Tibial nerve (tissue), 4 donors: ENCODE measurements around the gene MCRS1. TPM values are rescaled to one million over a fixed set of nuclear protein-coding genes. Genes with fewer than 3 reads are reported as not detected.

Experiments
- DNase-seq, 2 donors: peaks; one replicate each; pipeline ENCODE4 v3.0.0-alpha.2; 2019; ENCODE audit warnings: low spot score in 2 of 2
- H3K27ac ChIP-seq, 4 donors: fragments of 200-600 bp; sonication (generic) in 3 of 4; one replicate each; pipeline ENCODE4 v1.5.1; 2017 to 2019; ENCODE audit warnings: mild to moderate bottlenecking in 1 of 4
- H3K27me3 ChIP-seq, 2 donors: fragments of 200-600 bp; sonication (generic) in 1 of 2; one replicate each; pipeline versions ENCODE4 v1.5.1 to v1.6.0; 2017 to 2019
- H3K36me3 ChIP-seq, 3 donors: fragments of 200-600 bp; sonication (generic); one replicate each; pipeline ENCODE4 v1.5.1; 2018 to 2019
- H3K4me1 ChIP-seq, 4 donors: fragments of 200-600 bp; sonication (generic) in 3 of 4; one replicate each; pipeline ENCODE4 v1.5.1; 2017 to 2019
- H3K4me3 ChIP-seq, 4 donors: fragments of 200-600 bp; sonication (generic) in 3 of 4; one replicate each; pipeline ENCODE4 v1.5.1; 2017 to 2019; ENCODE audit warnings: mild to moderate bottlenecking in 1 of 4, moderate library complexity in 1 of 4
- H3K9me3 ChIP-seq, 4 donors: fragments of 200-600 bp; sonication (generic) in 3 of 4; one replicate each; pipeline ENCODE4 v1.5.1; 2017 to 2019
- EP300 ChIP-seq, 2 donors: sonication (generic); formaldehyde crosslinking; IDR thresholded peaks; one replicate each; pipeline ENCODE4 v1.6.1; 2017; ENCODE audit warnings: antibody characterized with exemption in 2 of 2, mild to moderate bottlenecking in 1 of 2
- POLR2A ChIP-seq, 2 donors: fragments of 450-650 bp; IDR thresholded peaks; one replicate each; pipeline ENCODE4 v1.6.1; 2017; ENCODE audit warnings: antibody characterized with exemption in 2 of 2, mild to moderate bottlenecking in 2 of 2, moderate library complexity in 2 of 2
- WGBS, 2 donors: methylation state at CpG; one replicate each; pipeline ENCODE4 v1.1.5; 2018; 5-methylcytosine and 5-hydroxymethylcytosine counted together
- total RNA-seq, 4 donors: library from RNA; depleted of rRNA; stranded (reverse); fragments of >200 nt; gene quantifications; one replicate each; pipeline ENCODE4 v1.1.0, GENCODE V29; 2016
- TF ChIP-seq, protein P1 (sequence below), 5 experiments: fragments of 200-600 bp in 3 of 5; fragments of 450-650 bp in 2 of 5; sonication (generic) in 3 of 5; IDR thresholded peaks; one replicate each; pipeline ENCODE4 v1.5.1; 2016 to 2019; ENCODE audit warnings: antibody characterized with exemption in 5 of 5, mild to moderate bottlenecking in 3 of 5, moderate library complexity in 2 of 5

The MCRS1 gene
- total RNA-seq, 4 donors from 2014 or later = 42.0 to 67.2 (median 64.5) TPM

DNA sequence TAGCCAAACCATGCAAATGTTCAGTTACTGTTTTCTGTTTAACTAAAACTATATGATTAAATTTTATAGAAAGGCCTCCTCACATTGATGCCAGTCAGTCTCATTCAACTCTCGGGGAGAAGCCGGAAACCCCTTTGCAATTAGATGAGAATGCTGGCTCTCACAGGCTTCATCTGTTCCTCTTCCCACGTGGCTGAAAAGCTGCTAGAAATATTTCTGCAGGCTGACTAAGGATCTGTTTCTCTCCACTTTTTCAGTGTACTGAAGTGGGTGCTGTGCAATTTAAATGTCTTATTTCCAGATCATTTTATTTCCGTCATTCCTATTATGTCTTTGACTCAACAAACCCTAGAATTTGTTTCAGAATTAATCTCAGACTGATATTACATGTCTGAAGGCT, 46.6 kb downstream of the MCRS1 start:
- Histone ChIP-seq H3K9me3 (no peaks in the 10 kb centered on the region), H3K36me3 (peaks cover 0 to 34% (median 6%) of the 10 kb centered on the region in 3 donors), H3K4me3 (no peak overlapping the region), H3K4me1 (no peaks in the 10 kb centered on the region), H3K27ac (no peak overlapping the region), H3K27me3 (no peaks in the 10 kb centered on the region)
- WGBS, 2 donors = 71 to 74% methylated on average over 4 of the region's 4 CpGs
- DNase-seq = no peak
- no peak for TF ChIP-seq EP300 (IDR thresholded peaks at IDR 0.05)
- TF ChIP-seq POLR2A (IDR thresholded peaks at IDR 0.05) = no peak
- TF ChIP-seq, protein P1, sequence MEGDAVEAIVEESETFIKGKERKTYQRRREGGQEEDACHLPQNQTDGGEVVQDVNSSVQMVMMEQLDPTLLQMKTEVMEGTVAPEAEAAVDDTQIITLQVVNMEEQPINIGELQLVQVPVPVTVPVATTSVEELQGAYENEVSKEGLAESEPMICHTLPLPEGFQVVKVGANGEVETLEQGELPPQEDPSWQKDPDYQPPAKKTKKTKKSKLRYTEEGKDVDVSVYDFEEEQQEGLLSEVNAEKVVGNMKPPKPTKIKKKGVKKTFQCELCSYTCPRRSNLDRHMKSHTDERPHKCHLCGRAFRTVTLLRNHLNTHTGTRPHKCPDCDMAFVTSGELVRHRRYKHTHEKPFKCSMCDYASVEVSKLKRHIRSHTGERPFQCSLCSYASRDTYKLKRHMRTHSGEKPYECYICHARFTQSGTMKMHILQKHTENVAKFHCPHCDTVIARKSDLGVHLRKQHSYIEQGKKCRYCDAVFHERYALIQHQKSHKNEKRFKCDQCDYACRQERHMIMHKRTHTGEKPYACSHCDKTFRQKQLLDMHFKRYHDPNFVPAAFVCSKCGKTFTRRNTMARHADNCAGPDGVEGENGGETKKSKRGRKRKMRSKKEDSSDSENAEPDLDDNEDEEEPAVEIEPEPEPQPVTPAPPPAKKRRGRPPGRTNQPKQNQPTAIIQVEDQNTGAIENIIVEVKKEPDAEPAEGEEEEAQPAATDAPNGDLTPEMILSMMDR (IDR thresholded peaks at IDR 0.05) = no peak

DNA sequence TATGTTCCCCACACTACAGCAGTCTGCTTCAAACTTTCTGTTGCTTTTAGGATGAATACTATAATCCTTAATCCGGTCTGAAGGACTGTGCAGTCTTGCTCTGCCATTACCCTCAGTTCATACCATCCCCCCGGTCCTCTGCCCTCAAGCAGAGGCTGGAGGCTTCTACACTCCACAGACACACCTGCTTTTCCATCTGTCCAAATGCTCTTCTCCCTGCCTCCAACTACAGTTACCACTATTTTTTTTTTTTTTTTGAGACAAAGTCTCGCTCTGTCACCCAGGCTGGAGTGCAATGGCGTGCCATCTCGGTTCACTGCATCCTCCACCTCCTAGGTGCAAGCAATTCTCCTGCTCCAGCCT, 48.4 kb downstream of the MCRS1 start:
- no peak for DNase-seq
- no peaks in the 10 kb centered on the region for H3K4me1 ChIP-seq
- no peaks in the 10 kb centered on the region for H3K9me3 ChIP-seq
- peaks cover 0 to 16% (median 0%) of the 10 kb centered on the region in 3 donors for H3K36me3 ChIP-seq
- WGBS, 2 donors = 90 to 93% methylated on average over 5 of the region's 5 CpGs
- H3K27ac ChIP-seq = no peak overlapping the region
- TF ChIP-seq POLR2A (IDR thresholded peaks at IDR 0.05) (no peak), EP300 (IDR thresholded peaks at IDR 0.05) (no peak)
- TF ChIP-seq, protein P1 (IDR thresholded peaks at IDR 0.05) = no peak
- H3K27me3 ChIP-seq = no peaks in the 10 kb centered on the region
- no peak overlapping the region for H3K4me3 ChIP-seq

DNA sequence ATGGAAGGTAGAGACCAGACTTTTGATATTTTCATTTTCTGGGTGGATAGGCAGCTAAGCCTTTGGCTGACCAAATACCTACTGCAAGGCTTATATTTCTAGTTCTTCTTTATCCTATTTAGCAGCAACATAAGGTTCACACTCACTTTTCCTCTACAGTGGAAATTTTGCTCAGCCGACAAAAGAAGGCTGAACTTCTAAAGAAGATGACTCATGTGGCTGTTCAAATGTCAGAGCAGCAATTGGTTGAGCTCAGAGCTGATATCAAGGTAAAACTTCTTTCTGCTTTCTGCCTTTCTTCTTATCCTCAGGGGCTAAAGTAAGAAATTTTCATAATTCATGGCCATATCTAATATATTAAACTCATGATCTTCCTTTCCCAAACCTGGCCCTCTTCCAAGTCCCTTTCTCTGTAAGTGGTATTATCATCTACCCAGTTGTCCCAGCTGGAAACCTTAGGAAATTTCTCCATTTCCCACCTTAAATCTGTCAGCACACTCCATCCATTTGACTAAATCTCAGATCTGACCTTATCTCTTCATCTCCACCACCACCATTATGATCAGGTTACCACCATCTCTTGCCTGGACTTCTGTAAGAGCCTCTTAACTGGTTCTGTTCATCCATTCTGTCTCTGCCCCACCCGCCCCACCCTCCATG, 48.9 kb downstream of the MCRS1 start:
- Histone ChIP-seq H3K36me3 (peaks cover 0 to 14% (median 0%) of the 10 kb centered on the region in 3 donors), H3K27me3 (no peaks in the 10 kb centered on the region), H3K4me1 (no peaks in the 10 kb centered on the region), H3K9me3 (no peaks in the 10 kb centered on the region), H3K27ac (no peak overlapping the region), H3K4me3 (no peak overlapping the region)
- DNase-seq = no peak
- TF ChIP-seq, protein P1 (IDR thresholded peaks at IDR 0.05) = no peak
- no peak for TF ChIP-seq POLR2A (IDR thresholded peaks at IDR 0.05)
- no peak for TF ChIP-seq EP300 (IDR thresholded peaks at IDR 0.05)
- whole genome bisulfite sequencing, 2 donors = 72 to 87% methylated on average over 2 of the region's 2 CpGs

DNA sequence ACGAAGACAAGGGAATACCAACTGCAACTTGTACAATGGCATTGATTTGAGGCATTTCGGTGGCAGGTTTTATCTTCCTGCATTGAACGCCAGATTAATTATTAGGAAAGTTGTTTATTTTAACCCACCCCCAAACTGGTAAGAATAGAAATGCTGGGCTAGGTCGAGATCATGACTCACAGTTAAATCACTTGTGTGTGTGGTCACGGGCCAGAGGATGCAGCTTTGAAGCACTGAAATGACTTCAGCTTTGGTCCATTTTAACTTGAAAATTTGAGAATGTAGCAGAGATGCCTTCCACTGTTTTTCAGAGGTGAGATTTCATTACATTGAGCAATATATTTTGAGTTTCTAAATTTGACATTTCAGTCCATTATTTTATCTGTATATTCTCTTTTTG, 52.7 kb downstream of the MCRS1 start:
- H3K27ac ChIP-seq = no peak overlapping the region
- WGBS, 2 donors = 76 to 77% methylated on average over 5 of the region's 5 CpGs
- H3K4me3 ChIP-seq = no peak overlapping the region
- no peaks in the 10 kb centered on the region for H3K27me3 ChIP-seq
- TF ChIP-seq EP300 (IDR thresholded peaks at IDR 0.05) = no peak
- no peak for TF ChIP-seq POLR2A (IDR thresholded peaks at IDR 0.05)
- TF ChIP-seq, protein P1 (IDR thresholded peaks at IDR 0.05) = no peak
- H3K4me1 ChIP-seq = no peaks in the 10 kb centered on the region
- H3K36me3 ChIP-seq = no peaks in the 10 kb centered on the region
- no peak for DNase-seq
- H3K9me3 ChIP-seq = no peaks in the 10 kb centered on the region

DNA sequence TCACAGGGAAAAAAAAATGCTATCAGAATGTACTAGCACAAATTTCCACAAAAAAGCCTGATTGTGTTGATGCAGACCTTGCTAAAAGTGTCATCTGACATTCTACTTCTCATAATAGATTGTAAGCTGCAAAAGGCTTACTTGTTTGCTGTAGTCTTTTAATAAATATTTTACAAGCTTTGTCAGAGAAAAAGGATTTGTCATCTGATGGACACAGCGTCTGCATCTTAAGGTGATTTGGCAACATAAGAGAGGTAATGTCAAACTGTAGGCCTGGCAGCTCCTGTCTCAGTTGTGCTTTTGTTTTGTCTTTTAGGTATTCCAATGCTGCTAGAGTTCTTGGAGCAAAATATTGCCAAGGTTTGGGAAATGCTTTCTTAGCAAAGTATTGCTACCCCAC, 55.4 kb downstream of the MCRS1 start:
- TF ChIP-seq, protein P1 (IDR thresholded peaks at IDR 0.05) = no peak
- no peak for TF ChIP-seq POLR2A (IDR thresholded peaks at IDR 0.05)
- no peak for TF ChIP-seq EP300 (IDR thresholded peaks at IDR 0.05)
- H3K27ac ChIP-seq = no peak overlapping the region
- no peaks in the 10 kb centered on the region for H3K9me3 ChIP-seq
- DNase-seq = no peak
- H3K4me3 ChIP-seq = no peak overlapping the region
- WGBS, 2 donors = 78 to 79% methylated on average over 1 of the region's 1 CpG
- H3K36me3 ChIP-seq = no peaks in the 10 kb centered on the region
- no peaks in the 10 kb centered on the region for H3K27me3 ChIP-seq
- H3K4me1 ChIP-seq = no peaks in the 10 kb centered on the region
